ENCODE results near the gene INSIG2. TPM values are rescaled to one million over a fixed set of nuclear protein-coding genes. Genes with fewer than 3 reads are reported as not detected.

INSIG2 gene
- total and polyA plus RNA-seq, 2 experiments from 2014 or later, result 8.1 to 15.1 TPM

- DNase-seq (ENCODE audit: low spot score), result no peak
- H3K36me3 ChIP-seq (ENCODE audit: insufficient read depth), result no peaks in the 10 kb centered on the region; the same call in 1 of the 2 replicates
- H3K27ac ChIP-seq (ENCODE audit: low read depth), result no peak overlapping the region
- no peak for ATAC-seq
- peak overlapping the region; percentile 47; the same call in 1 of the 2 replicates for H3K27ac Mint-ChIP-seq
- no peaks in the 10 kb centered on the region for H3K9me2 ChIP-seq (ENCODE audit: insufficient read depth)
- no peaks in the 10 kb centered on the region for H3F3A ChIP-seq (replicated peaks; ENCODE audit: low read depth)
- H3K4me3 Mint-ChIP-seq, result no peak overlapping the region
- no peaks in the 10 kb centered on the region for H3K79me2 ChIP-seq (replicated peaks; ENCODE audit: insufficient read depth)
- H3K27me3 Mint-ChIP-seq (ENCODE audit: insufficient read depth, low read depth, poor library complexity), result no peaks in the 10 kb centered on the region
- TF ChIP-seq CREB1 (CRISPR knock-in tag; IDR thresholded peaks at IDR 0.05; ENCODE audit: low read depth), result no peak
- TF ChIP-seq, protein P1, sequence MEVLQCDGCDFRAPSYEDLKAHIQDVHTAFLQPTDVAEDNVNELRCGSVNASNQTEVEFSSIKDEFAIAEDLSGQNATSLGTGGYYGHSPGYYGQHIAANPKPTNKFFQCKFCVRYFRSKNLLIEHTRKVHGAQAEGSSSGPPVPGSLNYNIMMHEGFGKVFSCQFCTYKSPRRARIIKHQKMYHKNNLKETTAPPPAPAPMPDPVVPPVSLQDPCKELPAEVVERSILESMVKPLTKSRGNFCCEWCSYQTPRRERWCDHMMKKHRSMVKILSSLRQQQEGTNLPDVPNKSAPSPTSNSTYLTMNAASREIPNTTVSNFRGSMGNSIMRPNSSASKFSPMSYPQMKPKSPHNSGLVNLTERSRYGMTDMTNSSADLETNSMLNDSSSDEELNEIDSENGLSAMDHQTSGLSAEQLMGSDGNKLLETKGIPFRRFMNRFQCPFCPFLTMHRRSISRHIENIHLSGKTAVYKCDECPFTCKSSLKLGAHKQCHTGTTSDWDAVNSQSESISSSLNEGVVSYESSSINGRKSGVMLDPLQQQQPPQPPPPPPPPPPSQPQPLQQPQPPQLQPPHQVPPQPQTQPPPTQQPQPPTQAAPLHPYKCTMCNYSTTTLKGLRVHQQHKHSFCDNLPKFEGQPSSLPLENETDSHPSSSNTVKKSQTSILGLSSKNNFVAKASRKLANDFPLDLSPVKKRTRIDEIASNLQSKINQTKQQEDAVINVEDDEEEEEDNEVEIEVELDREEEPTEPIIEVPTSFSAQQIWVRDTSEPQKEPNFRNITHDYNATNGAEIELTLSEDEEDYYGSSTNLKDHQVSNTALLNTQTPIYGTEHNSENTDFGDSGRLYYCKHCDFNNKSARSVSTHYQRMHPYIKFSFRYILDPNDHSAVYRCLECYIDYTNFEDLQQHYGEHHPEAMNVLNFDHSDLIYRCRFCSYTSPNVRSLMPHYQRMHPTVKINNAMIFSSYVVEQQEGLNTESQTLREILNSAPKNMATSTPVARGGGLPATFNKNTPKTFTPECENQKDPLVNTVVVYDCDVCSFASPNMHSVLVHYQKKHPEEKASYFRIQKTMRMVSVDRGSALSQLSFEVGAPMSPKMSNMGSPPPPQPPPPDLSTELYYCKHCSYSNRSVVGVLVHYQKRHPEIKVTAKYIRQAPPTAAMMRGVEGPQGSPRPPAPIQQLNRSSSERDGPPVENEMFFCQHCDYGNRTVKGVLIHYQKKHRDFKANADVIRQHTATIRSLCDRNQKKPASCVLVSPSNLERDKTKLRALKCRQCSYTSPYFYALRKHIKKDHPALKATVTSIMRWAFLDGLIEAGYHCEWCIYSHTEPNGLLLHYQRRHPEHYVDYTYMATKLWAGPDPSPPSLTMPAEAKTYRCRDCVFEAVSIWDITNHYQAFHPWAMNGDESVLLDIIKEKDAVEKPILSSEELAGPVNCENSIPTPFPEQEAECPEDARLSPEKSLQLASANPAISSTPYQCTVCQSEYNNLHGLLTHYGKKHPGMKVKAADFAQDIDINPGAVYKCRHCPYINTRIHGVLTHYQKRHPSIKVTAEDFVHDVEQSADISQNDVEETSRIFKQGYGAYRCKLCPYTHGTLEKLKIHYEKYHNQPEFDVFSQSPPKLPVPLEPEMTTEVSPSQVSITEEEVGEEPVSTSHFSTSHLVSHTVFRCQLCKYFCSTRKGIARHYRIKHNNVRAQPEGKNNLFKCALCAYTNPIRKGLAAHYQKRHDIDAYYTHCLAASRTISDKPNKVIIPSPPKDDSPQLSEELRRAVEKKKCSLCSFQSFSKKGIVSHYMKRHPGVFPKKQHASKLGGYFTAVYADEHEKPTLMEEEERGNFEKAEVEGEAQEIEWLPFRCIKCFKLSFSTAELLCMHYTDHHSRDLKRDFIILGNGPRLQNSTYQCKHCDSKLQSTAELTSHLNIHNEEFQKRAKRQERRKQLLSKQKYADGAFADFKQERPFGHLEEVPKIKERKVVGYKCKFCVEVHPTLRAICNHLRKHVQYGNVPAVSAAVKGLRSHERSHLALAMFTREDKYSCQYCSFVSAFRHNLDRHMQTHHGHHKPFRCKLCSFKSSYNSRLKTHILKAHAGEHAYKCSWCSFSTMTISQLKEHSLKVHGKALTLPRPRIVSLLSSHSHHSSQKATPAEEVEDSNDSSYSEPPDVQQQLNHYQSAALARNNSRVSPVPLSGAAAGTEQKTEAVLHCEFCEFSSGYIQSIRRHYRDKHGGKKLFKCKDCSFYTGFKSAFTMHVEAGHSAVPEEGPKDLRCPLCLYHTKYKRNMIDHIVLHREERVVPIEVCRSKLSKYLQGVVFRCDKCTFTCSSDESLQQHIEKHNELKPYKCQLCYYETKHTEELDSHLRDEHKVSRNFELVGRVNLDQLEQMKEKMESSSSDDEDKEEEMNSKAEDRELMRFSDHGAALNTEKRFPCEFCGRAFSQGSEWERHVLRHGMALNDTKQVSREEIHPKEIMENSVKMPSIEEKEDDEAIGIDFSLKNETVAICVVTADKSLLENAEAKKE (CRISPR knock-in tag; IDR thresholded peaks at IDR 0.05), result no peak
- no peak for TF ChIP-seq CTCF (conservative IDR thresholded peaks at IDR 0.05; ENCODE audit: low read depth in 2 of 2)
- no peak for TF ChIP-seq JUNB (IDR thresholded peaks at IDR 0.05; ENCODE audit: unreplicated experiment)
- no peak for TF ChIP-seq POLR2AphosphoS5 (IDR thresholded peaks at IDR 0.05; ENCODE audit: low read depth)
- no peak for TF ChIP-seq NANOG (IDR thresholded peaks at IDR 0.05; ENCODE audit: borderline replicate concordance)
- TF ChIP-seq EZH2 (IDR thresholded peaks at IDR 0.05; ENCODE audit: low read depth, unreplicated experiment), result no peak
- TF ChIP-seq STAT1 (IDR thresholded peaks at IDR 0.05; ENCODE audit: unreplicated experiment), result no peak
- no peak for TF ChIP-seq EZH2phosphoT487 (IDR thresholded peaks at IDR 0.05; ENCODE audit: unreplicated experiment)
- H3K4me2 ChIP-seq, result no peak overlapping the region
- peaks cover 13% of the 10 kb centered on the region; the same call in 1 of the 2 replicates for H3K4me1 ChIP-seq (ENCODE audit: insufficient read depth)
- no peaks in the 10 kb centered on the region for H3K9me3 Mint-ChIP-seq
- H3K36me3 Mint-ChIP-seq (ENCODE audit: low read depth), result no peaks in the 10 kb centered on the region
- no peak overlapping the region for H2AFZ ChIP-seq
- H3K27me3 ChIP-seq (ENCODE audit: insufficient read depth), result no peaks in the 10 kb centered on the region
- no peak overlapping the region for H3K4me3 ChIP-seq
- H4K20me1 ChIP-seq (replicated peaks; ENCODE audit: insufficient read depth), result no peaks in the 10 kb centered on the region
- H3K4me1 Mint-ChIP-seq, result peaks cover 6% of the 10 kb centered on the region; the same call in 2 of the 3 replicates
Measured at GRCh38 chr2:118103951-118104940, 16.0 kb downstream of the INSIG2 start.

Data from GM23338 (cell line).